Sigmoid colon (tissue), 4 donors: ENCODE results near the gene TSPO.

ENCODE experiments used
- CTCF ChIP-seq, 4 experiments: fragments of 450-650 bp in 3 of 4; fragments of 200-600 bp in 1 of 4; IDR thresholded peaks; one replicate each; pipeline ENCODE4 v1.5.1; 2016 to 2019; ENCODE audit warnings: antibody characterized with exemption in 4 of 4, mild to moderate bottlenecking in 3 of 4, moderate library complexity in 2 of 4
- EP300 ChIP-seq, 4 donors: sonication (generic); formaldehyde crosslinking; IDR thresholded peaks; one replicate each; pipeline ENCODE4 v1.6.1; 2017; ENCODE audit warnings: antibody characterized with exemption in 4 of 4
- POLR2A ChIP-seq, 2 donors: fragments of 450-650 bp; IDR thresholded peaks; one replicate each; pipeline ENCODE4 v1.6.1; 2016; ENCODE audit warnings: antibody characterized with exemption in 2 of 2, mild to moderate bottlenecking in 2 of 2, moderate library complexity in 2 of 2

- TF ChIP-seq EP300 (IDR thresholded peaks at IDR 0.05) = no peak
- no peak for TF ChIP-seq CTCF (IDR thresholded peaks at IDR 0.05)
- TF ChIP-seq POLR2A (IDR thresholded peaks at IDR 0.05) = no peak
Measured at GRCh38 chr22:43198126-43198525, 46.8 kb downstream of the TSPO start.
